H9 (cell line): ENCODE measurements around the gene DNAJC22. TPM values are rescaled to one million over a fixed set of nuclear protein-coding genes. Genes with fewer than 3 reads are reported as not detected.
A peak's percentile ranks its signal among the peaks of the same experiment; 100 is the strongest.

Experiments
- DNase-seq: peaks from one replicate; pipeline ENCODE4 v3.0.0-alpha.2; 2017
- H2AFZ ChIP-seq: one replicate; pipeline ENCODE4 v1.6.1; 2013; ENCODE audit warnings: mild to moderate bottlenecking, low read length, control low read depth, moderate library complexity
- H2AK5ac ChIP-seq: 2 replicates; pipeline ENCODE4 v1.6.1; 2013; ENCODE audit warnings: low read length, control low read depth, mixed read lengths; ENCODE audit not compliant: insufficient read length
- H2BK120ac ChIP-seq: one replicate; pipeline ENCODE4 v1.6.1; 2013; ENCODE audit warnings: low read depth, mild to moderate bottlenecking, low read length, control low read depth, inconsistent platforms; ENCODE audit not compliant: poor library complexity, severe bottlenecking
- H2BK12ac ChIP-seq: 2 replicates; pipeline ENCODE4 v1.6.1; 2013; ENCODE audit warnings: low read length, control low read depth, mixed read lengths, low read depth; ENCODE audit not compliant: insufficient read length
- H2BK15ac ChIP-seq: 2 replicates; pipeline ENCODE4 v1.6.1; 2013; ENCODE audit warnings: low read depth, low read length, control low read depth
- H2BK20ac ChIP-seq: one replicate; pipeline ENCODE4 v1.6.1; 2013; ENCODE audit warnings: low read depth, mild to moderate bottlenecking, low read length, control low read depth, inconsistent platforms; ENCODE audit not compliant: poor library complexity, severe bottlenecking
- H2BK5ac ChIP-seq: 2 replicates; pipeline ENCODE4 v1.6.1; 2013; ENCODE audit warnings: low read length, control low read depth, mixed read lengths; ENCODE audit not compliant: insufficient read length
- H3K14ac ChIP-seq: 2 replicates; pipeline ENCODE4 v1.6.1; 2013; ENCODE audit warnings: low read length, control low read depth; ENCODE audit not compliant: insufficient read depth
- H3K18ac ChIP-seq: 2 replicates; pipeline ENCODE4 v1.6.1; 2013; ENCODE audit warnings: low read depth, mild to moderate bottlenecking, mixed read lengths, low read length, control low read depth; ENCODE audit not compliant: insufficient read length
- H3K23ac ChIP-seq: 2 replicates; pipeline ENCODE4 v1.6.1; 2013; ENCODE audit warnings: low read length, control low read depth, mixed read lengths, low read depth; ENCODE audit not compliant: insufficient read length
- H3K23me2 ChIP-seq: 2 replicates; pipeline ENCODE4 v1.6.1; 2013; ENCODE audit warnings: low read depth, mild to moderate bottlenecking, mixed read lengths, low read length, control low read depth; ENCODE audit not compliant: insufficient read length, poor library complexity, severe bottlenecking
- H3K27ac ChIP-seq: 2 replicates; pipeline ENCODE4 v1.5.1; 2013; ENCODE audit warnings: low read length, control low read depth, mixed read lengths, low read depth; ENCODE audit not compliant: insufficient read length
- H3K27me3 ChIP-seq: 2 replicates; pipeline ENCODE4 v1.6.1; 2013; ENCODE audit warnings: low read length, control low read depth, inconsistent platforms; ENCODE audit not compliant: insufficient read depth
- H3K4ac ChIP-seq: 2 replicates; pipeline ENCODE4 v1.6.1; 2013; ENCODE audit warnings: low read depth, mild to moderate bottlenecking, control low read depth, inconsistent platforms, low read length, moderate library complexity
- H3K4me1 ChIP-seq: 2 replicates; pipeline ENCODE4 v1.6.1; 2013; ENCODE audit warnings: low read length, control low read depth, inconsistent platforms; ENCODE audit not compliant: insufficient read depth
- H3K4me2 ChIP-seq: 2 replicates; pipeline ENCODE4 v1.6.1; 2013; ENCODE audit warnings: low read length, control low read depth, mixed read lengths; ENCODE audit not compliant: insufficient read length, insufficient read depth
- H3K56ac ChIP-seq: 2 replicates; pipeline ENCODE4 v1.6.1; 2013; ENCODE audit warnings: low read depth, mild to moderate bottlenecking, mixed read lengths, low read length, control low read depth; ENCODE audit not compliant: insufficient read length
- H3K79me1 ChIP-seq: 2 replicates; pipeline ENCODE4 v1.6.1; 2013; ENCODE audit warnings: low read depth, mild to moderate bottlenecking, moderate library complexity, low read length, control low read depth, inconsistent platforms; ENCODE audit not compliant: insufficient read depth, poor library complexity, severe bottlenecking
- H3K79me2 ChIP-seq: 2 replicates; pipeline ENCODE4 v1.6.1; 2013; ENCODE audit warnings: low read length, control low read depth, inconsistent platforms; ENCODE audit not compliant: insufficient read depth
- H3K9ac ChIP-seq: 2 replicates; pipeline ENCODE4 v1.6.1; 2013; ENCODE audit warnings: low read length, control low read depth, mixed read lengths; ENCODE audit not compliant: insufficient read length; ENCODE audit errors: extremely low read depth
- H3K9me3 ChIP-seq: one replicate; pipeline ENCODE4 v1.6.1; 2013; ENCODE audit warnings: low read depth, low read length, inconsistent platforms; ENCODE audit not compliant: control insufficient read depth
- H3T11ph ChIP-seq: one replicate; pipeline ENCODE4 v1.6.1; 2013; ENCODE audit warnings: mild to moderate bottlenecking, low read length, control low read depth, inconsistent platforms
- H4K20me1 ChIP-seq: one replicate; pipeline ENCODE4 v1.6.1; 2013; ENCODE audit not compliant: control insufficient read depth, insufficient read length, insufficient read depth
- H4K5ac ChIP-seq: 2 replicates; pipeline ENCODE4 v1.6.1; 2013; ENCODE audit warnings: low read depth, mild to moderate bottlenecking, mixed read lengths, low read length, control low read depth; ENCODE audit not compliant: insufficient read length
- H4K8ac ChIP-seq: replicated peaks from 2 replicates; pipeline ENCODE4 v1.6.1; 2013; ENCODE audit warnings: low read length, control low read depth, mixed read lengths, low read depth; ENCODE audit not compliant: insufficient read length
- H4K91ac ChIP-seq: 2 replicates; pipeline ENCODE4 v1.6.1; 2013; ENCODE audit warnings: low read depth, mild to moderate bottlenecking, moderate library complexity, mixed read lengths, low read length, control low read depth; ENCODE audit not compliant: insufficient read length
- H3K27ac Mint-ChIP-seq, 3 experiments: 2 replicates in 2 of 3; 3 replicates in 1 of 3; pipeline ENCODE4 v1.8.0; 2020 to 2021; ENCODE audit warnings: mixed read lengths in 3 of 3, mild to moderate bottlenecking in 1 of 3, moderate library complexity in 1 of 3
- H3K27me3 Mint-ChIP-seq: 2 replicates; pipeline ENCODE4 v1.8.0; 2021; ENCODE audit warnings: low read depth, mild to moderate bottlenecking, moderate library complexity, mixed read lengths
- H3K36me3 Mint-ChIP-seq, 3 experiments: 2 replicates in 2 of 3; 3 replicates in 1 of 3; pipeline ENCODE4 v1.8.0; 2020 to 2021; ENCODE audit warnings: low read depth in 3 of 3, mixed read lengths in 3 of 3; ENCODE audit not compliant: insufficient read depth in 1 of 3
- H3K4me1 Mint-ChIP-seq, 2 experiments: 2 replicates each; pipeline ENCODE4 v1.8.0; 2020; ENCODE audit warnings: mixed read lengths in 2 of 2
- H3K4me3 Mint-ChIP-seq, 2 experiments: 2 replicates in 1 of 2; 3 replicates in 1 of 2; pipeline ENCODE4 v1.8.0; 2020 to 2021; ENCODE audit warnings: mild to moderate bottlenecking in 2 of 2, mixed read lengths in 2 of 2, moderate library complexity in 1 of 2
- H3K9me3 Mint-ChIP-seq, 2 experiments: 2 replicates in 1 of 2; 3 replicates in 1 of 2; pipeline ENCODE4 v1.8.0; 2020; ENCODE audit warnings: mild to moderate bottlenecking in 2 of 2, mixed read lengths in 2 of 2, moderate library complexity in 1 of 2
- WGBS: extraction: QIAGEN DNeasy Blood & Tissue Kit; methylation state at CpG from one replicate; pipeline ENCODE4 v1.1.7; 2013; ENCODE audit warnings: missing lambda C conversion rate, low lambda C conversion rate, mixed read lengths; ENCODE audit not compliant: insufficient read length; ENCODE audit errors: extremely low coverage; 5-methylcytosine and 5-hydroxymethylcytosine counted together
- total RNA-seq: library from RNA; stranded (reverse); gene quantifications from 2 replicates; pipeline ENCODE4 v1.2.1, GENCODE V29; 2021
- TF ChIP-seq, protein P1 (sequence below): fragments of 200-600 bp; sonication (generic); conservative IDR thresholded peaks from 3 replicates; pipeline ENCODE4 v1.8.0; 2021; ENCODE audit warnings: antibody characterized with exemption, mild to moderate bottlenecking

The DNAJC22 gene
- total RNA-seq, 1 experiment from 2014 or later = 3.2 TPM

DNA sequence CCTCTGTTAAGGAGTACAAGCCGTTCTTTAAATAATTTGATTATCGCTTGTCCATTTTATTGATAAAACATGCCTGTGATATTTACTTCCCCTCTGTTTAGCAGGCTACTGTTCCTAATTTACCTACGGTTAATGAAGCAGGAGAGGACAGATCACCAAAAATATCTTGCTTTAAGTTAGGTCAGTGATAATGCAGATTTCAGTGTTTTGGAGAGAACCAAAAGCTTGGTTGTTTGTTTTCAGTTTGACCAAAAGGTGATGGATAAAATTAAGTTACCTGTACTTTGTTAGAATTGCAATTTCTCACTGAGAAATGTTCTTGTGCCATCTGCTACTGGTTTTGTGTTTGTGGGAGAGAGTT is 21.5 kb downstream of the DNAJC22 start:
- no peaks in the 10 kb centered on the region for H3K9me3 ChIP-seq
- H3K4me2 ChIP-seq = peak overlapping the region; percentile 97
- TF ChIP-seq, protein P1, sequence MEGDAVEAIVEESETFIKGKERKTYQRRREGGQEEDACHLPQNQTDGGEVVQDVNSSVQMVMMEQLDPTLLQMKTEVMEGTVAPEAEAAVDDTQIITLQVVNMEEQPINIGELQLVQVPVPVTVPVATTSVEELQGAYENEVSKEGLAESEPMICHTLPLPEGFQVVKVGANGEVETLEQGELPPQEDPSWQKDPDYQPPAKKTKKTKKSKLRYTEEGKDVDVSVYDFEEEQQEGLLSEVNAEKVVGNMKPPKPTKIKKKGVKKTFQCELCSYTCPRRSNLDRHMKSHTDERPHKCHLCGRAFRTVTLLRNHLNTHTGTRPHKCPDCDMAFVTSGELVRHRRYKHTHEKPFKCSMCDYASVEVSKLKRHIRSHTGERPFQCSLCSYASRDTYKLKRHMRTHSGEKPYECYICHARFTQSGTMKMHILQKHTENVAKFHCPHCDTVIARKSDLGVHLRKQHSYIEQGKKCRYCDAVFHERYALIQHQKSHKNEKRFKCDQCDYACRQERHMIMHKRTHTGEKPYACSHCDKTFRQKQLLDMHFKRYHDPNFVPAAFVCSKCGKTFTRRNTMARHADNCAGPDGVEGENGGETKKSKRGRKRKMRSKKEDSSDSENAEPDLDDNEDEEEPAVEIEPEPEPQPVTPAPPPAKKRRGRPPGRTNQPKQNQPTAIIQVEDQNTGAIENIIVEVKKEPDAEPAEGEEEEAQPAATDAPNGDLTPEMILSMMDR = no peak
- H3K79me1 ChIP-seq = peaks cover 2% of the 10 kb centered on the region
- no peak overlapping the region for H2BK20ac ChIP-seq
- H3K4ac ChIP-seq = no peak overlapping the region
- Mint-ChIP-seq H3K4me3 (peak overlapping the region; percentile 87 to 95), H3K27ac (0 out of 7 replicates have a peak overlapping the region, but pooled peaks of 1 of the 3 experiments have one; percentile 48), H3K36me3 (peaks cover 0 to 6% (median 5%) of the 10 kb centered on the region in 3 experiments; a peak in 3 of 7 replicates), H3K4me1 (peaks cover 18 to 28% of the 10 kb centered on the region in 2 experiments), H3K27me3 (peaks cover 15% of the 10 kb centered on the region), H3K9me3 (no peaks in the 10 kb centered on the region)
- H3K23me2 ChIP-seq = peaks cover 4% of the 10 kb centered on the region
- no peak overlapping the region for H3K18ac ChIP-seq
- no peak overlapping the region for H3T11ph ChIP-seq
- H3K9ac ChIP-seq = peak overlapping the region; percentile 85
- no peak overlapping the region for H3K14ac ChIP-seq
- no peak overlapping the region for H4K8ac ChIP-seq
- no peak overlapping the region for H2AFZ ChIP-seq
- no peak overlapping the region for H2BK12ac ChIP-seq
- no peak for DNase-seq
- no peak overlapping the region for H2AK5ac ChIP-seq
- no peak overlapping the region for H4K91ac ChIP-seq
- no peaks in the 10 kb centered on the region; the same call in 1 of the 2 replicates for H3K4me1 ChIP-seq
- H2BK15ac ChIP-seq = no peak overlapping the region
- peaks cover 7% of the 10 kb centered on the region; the same call in 1 of the 2 replicates for H3K79me2 ChIP-seq
- no peak overlapping the region for H2BK120ac ChIP-seq
- H4K5ac ChIP-seq = no peak overlapping the region
- no peak overlapping the region for H3K56ac ChIP-seq
- no peak overlapping the region for H3K27ac ChIP-seq
- H3K27me3 ChIP-seq = 0 out of 2 replicates have a peak, but pooled peaks cover 2% of the 10 kb centered on the region
- WGBS = no CpG with 5 or more reads among the region's 3 CpGs
- H2BK5ac ChIP-seq = no peak overlapping the region
- H3K23ac ChIP-seq = no peak overlapping the region
- no peaks in the 10 kb centered on the region for H4K20me1 ChIP-seq
